Neutrophil (primary cell): Measurements from ENCODE around the gene CEP112.

Experiments used
- H3K27ac ChIP-seq: fragments of 200-600 bp; sonication (generic); 2 replicates; pipeline ENCODE4 v1.5.1; 2016; ENCODE audit warnings: mild to moderate bottlenecking, moderate library complexity
- H3K27me3 ChIP-seq: fragments of 200-600 bp; sonication (generic); 2 replicates; pipeline ENCODE4 v1.6.0; 2016; ENCODE audit warnings: mild to moderate bottlenecking
- H3K36me3 ChIP-seq: fragments of 200-600 bp; sonication (generic); 2 replicates; pipeline ENCODE4 v1.5.1; 2017
- H3K4me1 ChIP-seq, 2 experiments: fragments of 200-600 bp in 1 of 2; sonication (generic) in 1 of 2; 1 replicate in 1 of 2; 2 replicates in 1 of 2; pipeline versions ENCODE4 v1.5.1 to v1.6.1; 2013 to 2016; ENCODE audit warnings: low read depth in 1 of 2, low read length in 1 of 2, mild to moderate bottlenecking in 1 of 2, moderate library complexity in 1 of 2; ENCODE audit not compliant: control insufficient read depth in 1 of 2, insufficient read depth in 1 of 2
- H3K4me3 ChIP-seq, 2 experiments: fragments of 200-600 bp in 1 of 2; sonication (generic) in 1 of 2; 1 replicate in 1 of 2; 2 replicates in 1 of 2; pipeline ENCODE4 v1.5.1; 2013 to 2016; ENCODE audit warnings: low read depth in 1 of 2, low read length in 1 of 2, mild to moderate bottlenecking in 1 of 2, moderate library complexity in 1 of 2
- H3K9me3 ChIP-seq: fragments of 200-600 bp; sonication (generic); 2 replicates; pipeline ENCODE4 v1.5.1; 2016
- CTCF ChIP-seq: fragments of 200-600 bp; sonication (generic); IDR thresholded peaks from 2 replicates; pipeline ENCODE4 v1.5.1; 2016; ENCODE audit warnings: antibody characterized with exemption

The CEP112 gene

DNA sequence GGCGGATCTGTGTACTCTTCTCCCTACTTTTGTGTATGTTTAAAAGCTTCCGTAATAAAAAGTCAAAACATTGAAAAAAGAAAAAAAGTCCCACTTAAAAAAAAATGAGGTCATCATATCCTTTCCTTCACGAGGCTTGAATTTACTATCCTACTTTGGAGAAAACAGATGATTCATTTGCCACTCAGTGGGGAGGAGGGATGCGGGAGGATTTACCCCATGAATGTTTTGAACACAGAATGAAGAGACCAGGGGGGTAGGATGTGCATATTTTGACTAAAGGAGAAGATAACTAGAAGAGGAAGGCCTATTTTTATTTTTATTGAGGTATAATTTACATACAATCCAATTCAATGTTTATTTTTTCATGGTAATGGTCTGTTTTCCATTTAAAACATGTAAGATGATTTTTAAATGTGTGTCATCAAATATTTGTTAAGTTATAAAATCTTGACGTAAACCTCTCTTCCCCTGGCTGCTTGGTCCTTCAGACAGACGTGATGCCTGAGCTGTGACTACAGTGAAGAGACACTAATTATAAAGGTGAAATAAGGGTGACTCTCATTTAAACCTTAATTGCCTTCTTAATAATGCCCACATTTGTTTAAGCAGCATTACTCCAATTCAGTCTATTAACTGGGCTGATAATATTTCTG is 495.1 kb downstream of the CEP112 start:
- Histone ChIP-seq H3K9me3 (no peaks in the 10 kb centered on the region), H3K27ac (no peak overlapping the region), H3K4me3 (no peak overlapping the region), H3K36me3 (no peaks in the 10 kb centered on the region), H3K4me1 (no peaks in the 10 kb centered on the region), H3K27me3 (peaks cover 8% of the 10 kb centered on the region)
- TF ChIP-seq CTCF: no peak

DNA sequence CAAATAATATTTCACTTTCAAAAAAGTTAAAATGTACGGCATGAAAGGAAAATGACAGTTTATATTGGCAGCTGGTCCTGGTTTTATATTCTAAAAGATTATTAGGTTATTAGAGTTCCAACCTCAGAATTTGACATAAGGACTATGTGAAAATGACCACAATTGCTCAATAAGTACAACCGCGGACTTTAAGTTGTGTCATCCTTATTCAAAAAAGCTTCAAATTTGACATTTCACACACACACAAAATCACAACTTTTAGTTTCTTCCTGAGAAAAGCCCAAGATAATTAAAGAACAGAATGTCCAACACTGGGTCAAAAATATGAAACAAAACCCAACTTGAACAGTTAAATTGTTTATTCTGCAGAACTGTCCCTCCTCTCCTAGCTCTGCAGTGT is 497.3 kb downstream of the CEP112 start:
- H3K4me3 ChIP-seq: no peak overlapping the region
- H3K27ac ChIP-seq: no peak overlapping the region
- H3K9me3 ChIP-seq: no peaks in the 10 kb centered on the region
- no peaks in the 10 kb centered on the region for H3K36me3 ChIP-seq
- no peak for TF ChIP-seq CTCF
- no peaks in the 10 kb centered on the region for H3K4me1 ChIP-seq
- H3K27me3 ChIP-seq: peaks cover 8% of the 10 kb centered on the region

DNA sequence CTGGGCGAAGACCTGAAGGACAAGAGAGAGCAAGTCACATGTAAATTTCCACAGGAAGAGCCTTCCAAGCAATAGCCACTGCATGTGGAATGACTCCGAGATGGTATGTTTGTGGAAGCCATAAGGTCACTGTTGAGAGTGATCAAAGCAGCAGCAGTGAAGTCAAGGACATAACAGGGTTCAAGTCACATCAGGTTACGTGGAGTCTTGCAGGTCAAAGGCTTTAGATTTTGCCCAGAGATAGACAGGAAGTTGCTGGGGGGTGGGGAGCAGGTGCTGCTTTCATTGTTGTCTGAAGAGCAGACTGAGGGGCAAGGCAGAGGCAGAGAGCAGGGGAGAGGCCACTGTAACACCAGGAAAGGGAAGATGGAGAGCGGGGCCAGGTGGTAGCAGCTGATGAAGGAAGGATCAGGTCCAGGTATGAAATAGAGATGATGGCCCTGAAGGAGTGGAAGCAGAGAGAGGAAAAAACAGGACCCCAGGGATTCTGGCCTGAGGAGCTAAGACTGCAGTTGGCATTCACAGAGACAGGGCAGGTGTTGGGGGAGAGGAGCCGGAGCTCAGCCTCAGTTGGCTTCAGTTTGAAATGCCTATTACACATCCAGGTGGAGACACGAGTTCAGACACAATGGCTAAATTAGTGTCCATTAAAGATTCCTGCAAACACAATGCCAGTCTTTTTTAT is 501.2 kb downstream of the CEP112 start:
- H3K27me3 ChIP-seq: no peaks in the 10 kb centered on the region

DNA sequence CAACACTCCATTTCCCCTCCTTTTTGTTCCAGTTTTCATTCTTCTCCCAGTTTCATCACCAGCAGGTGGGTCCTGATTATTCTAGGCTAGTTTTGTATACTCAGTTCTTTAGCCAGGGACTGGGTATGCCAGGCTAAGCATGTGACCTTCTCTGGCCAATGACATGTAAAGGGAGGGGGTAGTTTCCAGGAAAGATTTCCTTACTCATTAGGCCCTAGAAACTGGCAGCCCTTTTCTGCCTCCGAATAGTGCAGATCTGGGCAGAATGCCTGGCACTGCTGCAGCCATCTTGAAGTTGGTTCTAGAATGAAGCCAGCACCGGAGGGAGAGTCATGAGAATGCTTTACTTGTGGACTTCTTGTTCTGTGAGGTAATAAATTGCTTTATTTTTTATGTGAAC is 503.6 kb downstream of the CEP112 start:
- no peaks in the 10 kb centered on the region for H3K9me3 ChIP-seq
- no peak overlapping the region for H3K4me3 ChIP-seq
- H3K4me1 ChIP-seq: no peaks in the 10 kb centered on the region
- no peaks in the 10 kb centered on the region for H3K36me3 ChIP-seq
- H3K27ac ChIP-seq: no peak overlapping the region
- H3K27me3 ChIP-seq: no peaks in the 10 kb centered on the region
- TF ChIP-seq CTCF: no peak

More for the DNA sequence above, 501.2 kb downstream of the CEP112 start:
- Histone ChIP-seq H3K4me3 (no peak overlapping the region), H3K27ac (no peak overlapping the region), H3K4me1 (no peaks in the 10 kb centered on the region), H3K36me3 (no peaks in the 10 kb centered on the region), H3K9me3 (no peaks in the 10 kb centered on the region)
- TF ChIP-seq CTCF: no peak

- no peaks in the 10 kb centered on the region for H3K4me1 ChIP-seq
- H3K36me3 ChIP-seq: no peaks in the 10 kb centered on the region
- H3K27ac ChIP-seq: no peak overlapping the region
- H3K9me3 ChIP-seq: no peaks in the 10 kb centered on the region
- no peaks in the 10 kb centered on the region for H3K27me3 ChIP-seq
- H3K4me3 ChIP-seq: no peak overlapping the region
- TF ChIP-seq CTCF: no peak
Measured at GRCh38 chr17:65685110-65685509, 506.8 kb downstream of the CEP112 start.
